HG03064 (cell line): Measurements from ENCODE around the gene CENPT.

ENCODE experiments used
- ATAC-seq: cut with Tn5 transposase; IDR thresholded peaks from one replicate; pipeline ENCODE4 v1.9.1; 2021; ENCODE audit warnings: low read depth; ENCODE audit not compliant: unreplicated experiment

CENPT gene

GRCh38 chr16:67779256-67780014 is 68.1 kb downstream of the CENPT start:
- no peak for ATAC-seq
